ENCODE measurements around the gene LRRTM3.

DNA sequence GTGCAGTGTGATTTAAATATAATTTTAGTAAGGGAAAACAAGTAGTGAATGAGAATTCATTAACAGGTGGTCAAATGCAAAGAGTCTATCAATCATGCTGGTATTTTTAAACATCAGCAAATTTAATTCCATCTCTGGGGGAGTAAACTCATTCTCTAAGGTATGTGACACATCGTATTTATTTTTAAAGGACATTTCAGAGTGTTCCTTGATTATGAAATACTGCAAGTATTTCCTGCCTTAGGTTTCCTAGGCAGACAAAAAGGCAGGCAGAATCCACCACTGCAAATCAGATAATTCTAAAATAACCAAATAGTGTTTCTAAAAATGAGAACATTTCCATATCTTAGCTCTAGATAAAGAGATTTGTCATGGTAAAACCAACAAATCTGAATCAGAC is 193.8 kb downstream of the LRRTM3 start:
- TF ChIP-seq, protein P1, sequence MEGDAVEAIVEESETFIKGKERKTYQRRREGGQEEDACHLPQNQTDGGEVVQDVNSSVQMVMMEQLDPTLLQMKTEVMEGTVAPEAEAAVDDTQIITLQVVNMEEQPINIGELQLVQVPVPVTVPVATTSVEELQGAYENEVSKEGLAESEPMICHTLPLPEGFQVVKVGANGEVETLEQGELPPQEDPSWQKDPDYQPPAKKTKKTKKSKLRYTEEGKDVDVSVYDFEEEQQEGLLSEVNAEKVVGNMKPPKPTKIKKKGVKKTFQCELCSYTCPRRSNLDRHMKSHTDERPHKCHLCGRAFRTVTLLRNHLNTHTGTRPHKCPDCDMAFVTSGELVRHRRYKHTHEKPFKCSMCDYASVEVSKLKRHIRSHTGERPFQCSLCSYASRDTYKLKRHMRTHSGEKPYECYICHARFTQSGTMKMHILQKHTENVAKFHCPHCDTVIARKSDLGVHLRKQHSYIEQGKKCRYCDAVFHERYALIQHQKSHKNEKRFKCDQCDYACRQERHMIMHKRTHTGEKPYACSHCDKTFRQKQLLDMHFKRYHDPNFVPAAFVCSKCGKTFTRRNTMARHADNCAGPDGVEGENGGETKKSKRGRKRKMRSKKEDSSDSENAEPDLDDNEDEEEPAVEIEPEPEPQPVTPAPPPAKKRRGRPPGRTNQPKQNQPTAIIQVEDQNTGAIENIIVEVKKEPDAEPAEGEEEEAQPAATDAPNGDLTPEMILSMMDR (IDR thresholded peaks at IDR 0.05) = no peak
- TF ChIP-seq POLR2A (IDR thresholded peaks at IDR 0.05) = no peak

Data from adrenal gland (tissue), 5 donors.